HG02852 (cell line): ENCODE data around the gene ISYNA1.

Experiments
- ATAC-seq: cut with Tn5 transposase; IDR thresholded peaks from one replicate; pipeline ENCODE4 v1.9.1; 2021; ENCODE audit warnings: mild to moderate bottlenecking, moderate library complexity; ENCODE audit not compliant: unreplicated experiment

ISYNA1 gene

DNA sequence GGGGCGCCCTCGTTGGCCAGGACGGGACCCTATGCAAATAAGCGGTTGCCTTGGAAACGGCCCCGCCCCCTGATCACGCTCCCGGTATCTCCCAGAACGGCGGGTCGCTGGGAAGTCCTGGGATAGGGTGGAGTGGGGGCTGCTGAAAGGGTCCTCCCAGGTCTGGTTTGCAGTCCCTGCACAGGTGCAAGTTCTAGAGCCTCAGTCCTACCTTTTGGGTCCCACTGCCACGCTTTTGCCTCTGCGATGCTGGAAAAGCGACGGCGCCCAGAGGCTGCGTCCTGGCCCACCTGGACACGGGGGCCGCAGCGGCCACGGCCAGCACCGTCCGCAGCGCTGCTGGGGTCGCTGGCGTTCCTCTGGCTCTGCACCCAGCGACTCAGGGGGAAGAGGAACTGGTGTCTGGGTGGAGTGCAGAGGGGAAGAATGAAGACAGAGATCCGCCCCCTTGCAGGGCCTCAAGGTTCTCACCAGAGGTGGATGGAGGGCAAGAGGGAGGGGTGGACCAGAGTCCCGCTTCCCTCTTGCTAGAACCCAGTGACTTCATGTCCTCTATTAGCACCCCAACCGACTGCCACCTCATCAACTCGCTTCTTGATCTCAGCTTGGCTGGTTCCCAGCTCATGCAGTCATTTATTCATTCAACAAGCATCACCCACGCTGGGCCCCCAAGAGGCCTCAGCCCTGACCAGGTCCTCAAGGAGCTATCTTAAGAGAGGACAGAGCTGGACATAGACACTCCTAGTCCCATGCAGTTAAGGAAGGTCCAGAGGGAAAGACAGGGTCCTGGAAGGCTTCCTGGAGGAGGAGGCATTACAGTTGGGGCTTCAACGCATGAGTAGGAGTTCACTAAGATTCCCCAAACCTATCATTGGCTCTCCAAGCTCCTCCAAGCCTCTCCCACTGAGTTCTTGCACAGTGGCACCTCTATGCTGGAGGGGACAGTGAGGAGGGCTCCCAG, 40.4 kb downstream of the ISYNA1 start, which contains the start of gene LRRC25:
LRRC25 (minus strand) TSS at position 381 of the 961 bp plus-strand sequence. CDS start 659 bp downstream, outside the sequence.
- ATAC-seq, result no peak

DNA sequence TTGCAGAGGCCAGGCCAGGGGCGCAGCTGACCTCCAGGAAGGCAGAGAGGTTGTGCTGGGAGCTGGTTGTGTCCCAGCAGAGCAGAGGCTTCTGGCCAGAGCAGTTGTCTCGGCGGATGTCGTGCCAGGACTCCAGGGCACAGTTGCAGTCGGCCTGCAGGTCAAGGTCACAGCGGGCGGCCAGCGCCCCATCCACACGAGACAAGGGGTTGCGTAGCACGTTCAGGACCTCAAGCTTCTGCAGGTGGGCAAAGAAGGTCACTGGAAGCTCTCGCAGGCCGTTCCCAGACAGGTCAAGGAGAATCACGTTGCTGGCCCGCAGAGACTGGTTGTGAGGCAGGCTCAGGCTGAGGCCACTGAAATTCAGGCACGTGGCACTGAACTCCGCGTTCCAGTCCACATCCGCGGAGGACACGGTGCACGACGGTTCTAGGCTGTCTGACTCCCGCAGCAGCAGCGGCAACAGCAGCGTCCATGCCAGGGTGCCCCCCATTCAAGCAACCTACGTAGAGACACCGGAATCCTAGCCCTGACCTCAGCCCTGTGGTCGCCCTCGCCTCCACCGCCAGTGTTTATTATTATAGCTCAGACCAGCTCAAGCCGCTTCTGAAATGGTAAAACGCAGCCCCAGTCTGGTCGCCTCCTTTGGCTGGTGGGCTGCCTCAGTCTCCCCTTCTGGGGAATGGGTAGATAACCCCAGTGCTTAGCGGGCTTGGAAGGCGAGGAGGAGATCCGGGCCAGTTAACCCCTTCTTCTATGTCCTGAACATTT, 41.3 kb downstream of the ISYNA1 start:
- no peak for ATAC-seq

DNA sequence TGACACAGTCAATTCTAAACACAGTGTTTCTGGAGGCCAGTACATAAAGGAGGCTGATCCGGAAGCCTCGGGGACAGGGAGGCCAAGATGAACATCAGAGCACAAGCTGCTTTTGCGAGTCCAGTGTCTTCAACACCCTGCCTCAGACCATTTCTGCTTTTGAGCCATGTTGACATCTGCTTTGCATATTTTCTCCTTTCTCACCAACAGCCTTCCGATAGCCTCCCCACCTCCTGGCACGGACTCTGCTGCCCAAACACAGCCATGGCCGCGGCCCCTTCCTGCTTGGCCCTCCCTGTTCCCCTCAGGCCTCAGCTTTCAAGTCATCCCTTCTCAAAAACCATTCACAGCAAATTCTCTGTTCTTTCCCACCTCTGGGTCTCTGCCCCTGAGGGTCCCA, 44.1 kb downstream of the ISYNA1 start:
- ATAC-seq, result no peak

DNA sequence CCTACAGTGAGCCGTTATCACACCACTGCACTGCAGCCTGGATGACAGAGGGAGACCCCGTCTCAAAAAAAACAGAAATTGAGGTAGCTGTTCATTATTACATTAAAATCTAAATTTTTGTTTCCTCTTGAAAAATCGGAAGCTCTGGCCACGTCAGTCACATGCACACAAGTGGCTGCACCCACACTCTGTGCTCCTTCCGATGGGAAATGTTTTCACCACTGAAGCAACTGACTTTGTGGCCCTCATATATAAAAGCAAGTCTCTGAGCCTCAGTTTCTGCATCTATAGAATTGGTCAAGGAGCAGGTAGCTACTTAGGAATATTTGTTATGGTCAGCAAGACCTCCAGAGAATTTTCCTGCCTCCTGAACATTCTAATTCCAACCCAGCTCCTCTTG, 45.0 kb downstream of the ISYNA1 start:
- no peak for ATAC-seq

DNA sequence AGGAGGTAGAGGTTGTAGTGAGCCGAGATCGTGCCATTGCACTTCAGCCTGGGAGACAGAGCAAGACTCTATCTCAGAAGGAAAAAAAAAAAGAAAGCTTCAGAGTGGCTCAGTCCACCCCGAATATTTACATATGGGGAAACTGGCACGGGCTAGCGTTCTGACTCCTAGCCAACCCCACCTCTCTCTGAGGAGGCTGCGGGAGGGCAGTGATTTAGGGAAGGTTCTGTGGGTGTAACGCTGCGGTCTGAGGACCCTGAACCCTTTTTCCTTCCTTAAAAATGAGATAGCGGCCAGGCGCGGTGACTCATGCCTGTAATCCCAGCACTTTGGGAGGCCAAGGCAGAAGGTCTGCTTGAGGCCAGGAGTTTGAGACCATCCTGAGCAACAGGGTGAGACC, 45.5 kb downstream of the ISYNA1 start:
- no peak for ATAC-seq

DNA sequence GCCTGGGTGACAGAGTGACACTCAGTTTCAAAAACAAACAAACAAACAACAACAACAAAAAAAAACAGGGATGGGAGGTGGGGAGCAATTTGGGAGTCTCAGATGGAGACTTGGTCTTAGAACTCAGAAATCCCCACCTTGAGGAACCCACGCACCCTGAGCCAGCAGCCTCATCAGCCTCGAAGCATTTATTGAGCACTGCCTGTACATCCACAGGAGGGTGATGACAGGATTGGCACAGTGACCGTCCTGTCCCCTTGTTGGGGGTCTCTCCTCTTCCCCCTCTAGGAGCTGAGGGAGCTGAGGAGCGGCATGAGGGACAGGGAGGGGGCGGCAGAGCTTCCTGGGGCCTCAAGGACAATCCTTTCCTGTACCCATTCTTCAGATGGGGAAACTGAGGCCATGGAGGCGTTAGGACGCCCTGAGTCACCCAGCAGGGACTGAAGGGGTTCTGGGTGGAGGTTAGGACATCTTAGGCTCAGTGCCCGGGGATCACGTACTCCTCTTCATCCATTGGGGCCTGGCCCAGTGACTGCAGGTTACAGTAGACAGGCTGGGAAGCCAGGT, 46.3 kb downstream of the ISYNA1 start:
- no peak for ATAC-seq

DNA sequence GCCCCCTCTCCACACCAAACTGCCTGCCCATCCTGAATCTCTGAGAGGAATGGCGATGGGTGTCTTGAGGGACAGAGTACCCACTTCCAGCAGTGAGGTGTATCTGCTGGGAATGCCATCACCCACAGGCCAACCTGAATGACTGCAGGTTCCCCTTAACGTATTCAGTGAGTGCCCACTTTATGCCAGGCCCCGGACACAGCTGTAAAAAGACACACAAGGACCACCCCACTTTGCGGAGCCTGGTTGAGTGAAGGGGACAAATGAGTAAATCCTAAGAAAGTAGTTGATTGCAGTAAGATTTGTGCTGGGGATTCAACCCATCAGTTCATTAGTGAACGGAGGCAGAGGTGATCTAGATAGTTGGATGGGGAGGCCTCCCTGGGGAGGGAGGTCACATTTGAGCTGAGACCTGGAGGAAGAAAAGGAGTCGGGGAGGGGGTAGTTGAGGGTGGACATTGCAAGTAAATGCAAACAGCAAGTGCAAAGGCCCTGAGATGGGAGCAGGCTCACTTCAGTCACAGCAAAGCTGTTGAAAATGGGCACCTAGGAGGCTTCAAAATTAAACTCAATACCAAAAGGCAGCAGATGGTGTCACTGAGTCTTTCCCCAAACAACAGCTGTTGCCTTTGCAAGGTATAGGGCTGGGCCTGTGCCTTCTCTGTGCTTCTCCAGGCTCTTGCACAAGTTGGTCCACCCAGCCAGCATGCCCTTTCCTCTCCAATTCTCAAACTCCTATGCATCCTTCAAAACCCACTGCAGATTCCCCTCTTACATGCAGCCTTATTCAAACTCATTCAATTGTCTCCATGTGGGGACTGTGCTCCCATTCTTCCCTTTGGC, 47.6 kb downstream of the ISYNA1 start:
- ATAC-seq, result no peak

DNA sequence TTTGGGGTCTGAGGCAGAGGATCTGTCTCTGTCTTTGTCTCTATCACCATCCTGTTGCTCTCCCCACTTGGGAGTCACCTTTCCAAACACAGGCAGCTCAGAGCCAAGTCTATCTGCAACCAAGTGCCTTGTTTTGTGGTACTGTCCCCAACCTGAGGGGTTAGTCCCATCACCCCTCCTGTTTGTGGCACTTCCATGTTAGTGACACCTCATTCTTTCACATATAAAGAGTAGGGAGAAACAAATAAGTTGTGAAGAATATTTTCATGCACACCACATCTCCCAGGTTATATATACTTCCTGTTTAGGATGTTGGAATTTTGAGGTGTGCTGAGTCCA, 48.2 kb downstream of the ISYNA1 start:
- no peak for ATAC-seq

DNA sequence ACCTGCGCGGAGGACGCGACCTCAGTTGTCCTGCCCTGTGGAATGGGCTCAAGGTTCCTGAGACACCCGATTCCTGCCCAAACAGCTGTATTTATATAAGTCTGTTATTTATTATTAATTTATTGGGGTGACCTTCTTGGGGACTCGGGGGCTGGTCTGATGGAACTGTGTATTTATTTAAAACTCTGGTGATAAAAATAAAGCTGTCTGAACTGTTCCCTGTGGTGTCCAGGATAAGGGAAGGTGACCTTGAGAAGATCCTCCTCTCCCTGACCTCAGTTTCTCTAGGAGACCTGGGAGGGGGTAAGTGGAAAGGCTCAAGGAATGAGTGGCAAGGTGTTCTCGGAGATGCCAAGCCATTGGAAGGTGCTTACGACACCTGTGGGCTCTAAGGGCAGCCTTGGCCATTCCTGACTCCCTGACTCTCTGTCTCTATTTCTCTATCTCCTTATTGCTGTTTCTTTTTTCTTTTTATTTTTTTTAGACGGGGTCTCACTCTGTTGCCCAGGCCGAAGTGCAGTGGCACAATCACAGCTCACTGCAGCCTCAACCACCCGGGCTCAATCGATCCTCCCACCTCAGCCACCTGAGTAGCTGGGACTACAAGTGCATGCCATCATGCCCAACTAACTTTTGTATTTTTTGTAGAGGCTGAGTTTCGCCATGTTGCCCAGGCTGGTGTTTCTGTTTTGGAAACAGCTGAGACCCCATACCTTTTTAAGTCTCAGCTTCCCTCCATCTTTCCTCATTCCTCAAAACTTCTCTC, 48.8 kb downstream of the ISYNA1 start:
- ATAC-seq, result no peak

DNA sequence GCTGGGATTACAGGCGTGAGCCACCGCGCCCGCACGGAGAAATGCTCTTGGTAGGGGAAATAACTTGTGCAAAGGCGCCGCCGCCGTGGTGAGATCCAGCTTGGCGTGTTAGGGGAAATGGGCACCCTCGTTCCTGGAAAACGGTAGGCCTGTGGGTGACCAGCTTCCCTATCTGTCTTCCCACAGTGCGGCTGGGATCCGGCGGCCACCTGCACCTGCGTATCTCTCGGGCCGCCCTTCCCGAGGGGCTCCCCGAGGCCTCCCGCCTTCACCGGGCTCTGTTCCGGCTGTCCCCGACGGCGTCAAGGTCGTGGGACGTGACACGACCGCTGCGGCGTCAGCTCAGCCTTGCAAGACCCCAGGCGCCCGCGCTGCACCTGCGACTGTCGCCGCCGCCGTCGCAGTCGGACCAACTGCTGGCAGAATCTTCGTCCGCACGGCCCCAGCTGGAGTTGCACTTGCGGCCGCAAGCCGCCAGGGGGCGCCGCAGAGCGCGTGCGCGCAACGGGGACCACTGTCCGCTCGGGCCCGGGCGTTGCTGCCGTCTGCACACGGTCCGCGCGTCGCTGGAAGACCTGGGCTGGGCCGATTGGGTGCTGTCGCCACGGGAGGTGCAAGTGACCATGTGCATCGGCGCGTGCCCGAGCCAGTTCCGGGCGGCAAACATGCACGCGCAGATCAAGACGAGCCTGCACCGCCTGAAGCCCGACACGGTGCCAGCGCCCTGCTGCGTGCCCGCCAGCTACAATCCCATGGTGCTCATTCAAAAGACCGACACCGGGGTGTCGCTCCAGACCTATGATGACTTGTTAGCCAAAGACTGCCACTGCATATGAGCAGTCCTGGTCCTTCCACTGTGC, 49.6 kb downstream of the ISYNA1 start:
- ATAC-seq, result peak; percentile 58

DNA sequence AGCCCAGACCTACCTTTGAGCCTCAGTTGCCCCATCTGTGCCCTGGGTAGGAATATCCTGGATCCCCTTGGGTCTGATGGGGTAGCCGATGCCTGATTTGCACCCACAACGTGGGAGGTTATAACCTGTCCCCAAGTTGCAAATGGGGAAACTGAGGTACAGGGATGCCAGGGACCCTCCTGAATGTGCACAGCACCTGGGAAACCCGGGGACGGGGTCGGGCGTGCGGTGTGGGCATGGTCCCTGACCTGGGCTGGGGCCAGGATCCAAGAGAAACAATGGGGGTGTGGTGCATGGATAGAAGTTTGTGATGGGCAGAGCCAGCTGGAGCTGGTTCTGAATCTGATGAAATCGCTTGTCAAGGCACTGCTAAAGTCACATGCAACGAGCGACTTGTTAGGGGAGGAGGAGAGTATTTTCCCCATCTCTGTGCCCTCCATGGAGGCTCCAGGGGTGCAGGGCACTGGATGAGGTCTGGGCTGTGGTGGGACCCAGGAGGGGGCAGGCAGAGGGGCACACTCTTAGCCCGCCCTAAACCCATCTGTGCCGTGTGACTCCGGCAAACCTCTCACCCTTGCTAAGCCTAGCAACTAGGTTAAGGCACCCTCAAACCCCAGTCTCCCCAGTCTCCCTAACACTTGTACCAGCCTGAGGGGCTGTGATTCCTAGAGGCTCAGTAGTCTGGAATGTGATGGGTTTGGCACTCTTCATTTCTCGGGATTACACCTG, 51.2 kb downstream of the ISYNA1 start:
- no peak for ATAC-seq

DNA sequence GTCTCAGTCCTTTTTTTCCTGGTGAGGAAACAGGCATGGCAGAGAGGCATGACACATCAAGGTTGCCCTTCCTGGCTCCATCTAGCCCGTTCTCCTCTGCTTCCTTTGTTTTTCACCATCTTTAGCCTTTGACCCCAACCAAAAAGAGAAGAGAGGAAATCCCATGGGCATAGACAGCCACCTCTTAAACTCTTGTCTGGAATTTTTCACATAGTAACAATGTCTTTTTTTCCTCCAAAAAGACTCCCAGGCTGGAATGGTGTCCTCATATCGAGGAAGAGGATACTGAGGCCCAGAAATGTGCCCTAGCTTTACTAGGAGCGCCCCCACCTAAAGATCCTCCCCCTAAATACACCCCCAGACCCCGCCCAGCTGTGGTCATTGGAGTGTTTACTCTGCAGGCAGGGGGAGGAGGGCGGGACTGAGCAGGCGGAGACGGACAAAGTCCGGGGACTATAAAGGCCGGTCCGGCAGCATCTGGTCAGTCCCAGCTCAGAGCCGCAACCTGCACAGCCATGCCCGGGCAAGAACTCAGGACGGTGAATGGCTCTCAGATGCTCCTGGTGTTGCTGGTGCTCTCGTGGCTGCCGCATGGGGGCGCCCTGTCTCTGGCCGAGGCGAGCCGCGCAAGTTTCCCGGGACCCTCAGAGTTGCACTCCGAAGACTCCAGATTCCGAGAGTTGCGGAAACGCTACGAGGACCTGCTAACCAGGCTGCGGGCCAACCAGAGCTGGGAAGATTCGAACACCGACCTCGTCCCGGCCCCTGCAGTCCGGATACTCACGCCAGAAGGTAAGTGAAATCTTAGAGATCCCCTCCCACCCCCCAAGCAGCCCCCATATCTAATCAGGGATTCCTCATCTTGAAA, 52.0 kb downstream of the ISYNA1 start, which contains the start of gene GDF15:
GDF15 (plus strand) TSS at position 484 of the 868 bp plus-strand sequence; CDS start at position 516, 32 bp downstream.
- no peak for ATAC-seq

DNA sequence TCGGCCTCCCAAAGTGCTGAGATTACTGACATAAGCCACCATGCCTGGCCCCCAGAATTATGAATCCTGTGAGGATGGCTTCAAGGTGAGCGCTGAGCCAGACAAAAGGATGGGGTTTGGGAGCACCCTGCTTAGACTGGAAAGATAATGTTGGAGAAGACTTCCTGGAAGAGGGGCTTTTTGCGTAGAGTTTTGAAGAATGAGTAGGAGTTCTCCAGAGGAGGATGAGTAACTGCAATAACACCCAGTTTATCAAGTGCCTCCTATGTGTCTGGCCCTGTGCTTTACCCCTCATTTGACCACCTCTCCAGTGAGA, 52.6 kb downstream of the ISYNA1 start:
- no peak for ATAC-seq

DNA sequence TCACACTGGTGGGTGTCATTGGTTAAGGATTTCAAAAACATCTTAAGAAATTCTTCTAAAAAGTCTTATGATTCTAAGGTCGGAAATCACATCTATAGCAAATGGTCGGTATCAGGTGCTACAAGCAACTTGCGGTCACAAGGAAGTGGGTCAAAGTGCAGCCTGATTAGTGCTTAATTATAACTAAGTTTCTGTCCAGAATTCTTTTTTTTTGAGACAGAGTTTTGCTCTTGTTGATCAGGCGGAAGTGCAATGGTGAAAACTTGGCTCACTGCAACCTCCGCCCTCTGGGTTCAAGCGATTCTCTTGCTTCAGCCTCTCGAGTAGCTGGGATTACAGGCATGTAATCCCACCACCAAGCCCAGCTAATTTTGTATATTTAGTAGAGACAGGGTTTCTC, 53.2 kb downstream of the ISYNA1 start:
- ATAC-seq, result no peak
